Smooth muscle cell (in vitro differentiated cells): Measurements from ENCODE around the gene ABAT. TPM values are rescaled to one million over a fixed set of nuclear protein-coding genes. Genes with fewer than 3 reads are reported as not detected.

Source experiments
- DNase-seq: peaks from one replicate; lab custom pipeline; 2025; ENCODE audit not compliant: unreplicated experiment; lab: John Stamatoyannopoulos, UW
- H2AFZ ChIP-seq: fragments of 200-600 bp; sonication (generic); 2 replicates; pipeline ENCODE4 v1.6.0; 2016; ENCODE audit warnings: antibody characterized with exemption, low read depth, mild to moderate bottlenecking
- H3F3A ChIP-seq: fragments of 200-600 bp; sonication (generic); 2 replicates; pipeline ENCODE4 v1.6.0; 2017; ENCODE audit warnings: antibody characterized with exemption, low read depth
- H3K27ac ChIP-seq: fragments of 200-600 bp; sonication (generic); 2 replicates; pipeline ENCODE4 v1.5.1; 2016; ENCODE audit warnings: low read depth, mild to moderate bottlenecking
- H3K27me3 ChIP-seq: fragments of 200-600 bp; sonication (generic); 2 replicates; pipeline ENCODE4 v1.6.1; 2016; ENCODE audit warnings: low read depth, mild to moderate bottlenecking
- H3K36me3 ChIP-seq: fragments of 200-600 bp; sonication (generic); 2 replicates; pipeline ENCODE4 v1.5.1; 2016; ENCODE audit warnings: low read depth
- H3K4me1 ChIP-seq: fragments of 200-600 bp; sonication (generic); 2 replicates; pipeline ENCODE4 v1.5.1; 2016; ENCODE audit warnings: low read depth
- H3K4me2 ChIP-seq: fragments of 200-600 bp; sonication (generic); 2 replicates; pipeline ENCODE4 v1.6.0; 2016; ENCODE audit warnings: mild to moderate bottlenecking
- H3K4me3 ChIP-seq: fragments of 200-600 bp; sonication (generic); 2 replicates; pipeline ENCODE4 v1.5.1; 2016; ENCODE audit warnings: mild to moderate bottlenecking
- H3K79me2 ChIP-seq: fragments of 200-600 bp; sonication (generic); 2 replicates; pipeline ENCODE4 v1.6.0; 2016; ENCODE audit warnings: low read depth, mild to moderate bottlenecking
- H3K9ac ChIP-seq: fragments of 200-600 bp; sonication (generic); 2 replicates; pipeline ENCODE4 v1.6.0; 2016; ENCODE audit warnings: low read depth
- H3K9me3 ChIP-seq: fragments of 200-600 bp; sonication (generic); replicated peaks from 2 replicates; pipeline ENCODE4 v1.5.1; 2016; ENCODE audit warnings: low read depth
- H4K20me1 ChIP-seq: fragments of 200-600 bp; sonication (generic); 2 replicates; pipeline ENCODE4 v1.6.0; 2016; ENCODE audit warnings: low read depth
- WGBS: methylation state at CpG from one replicate; pipeline ENCODE4 v1.1.7; 2016; ENCODE audit warnings: low lambda C conversion rate; 5-methylcytosine and 5-hydroxymethylcytosine counted together
- polyA plus RNA-seq: library from polyadenylated mRNA; unstranded; fragments of >200 nt; fragmentation: Nextera tagmentation; extraction: Ambion mirVana; gene quantifications from 2 replicates; pipeline ENCODE4 v1.2.1, GENCODE V29; 2016
- total RNA-seq: library from RNA; depleted of rRNA; stranded (reverse); fragments of >200 nt; gene quantifications from 2 replicates; pipeline ENCODE4 v1.2.3, GENCODE V29; 2014
- TF ChIP-seq, protein P1 (sequence below): fragments of 200-600 bp; sonication (generic); IDR thresholded peaks from 2 replicates; pipeline ENCODE4 v1.5.1; 2017; ENCODE audit warnings: borderline replicate concordance, mild to moderate bottlenecking, antibody characterized with exemption; ENCODE audit not compliant: insufficient read depth, poor library complexity, severe bottlenecking

Gene ABAT
- total and polyA plus RNA-seq, 2 experiments from 2014 or later: 9.2 to 11.3 TPM

DNA sequence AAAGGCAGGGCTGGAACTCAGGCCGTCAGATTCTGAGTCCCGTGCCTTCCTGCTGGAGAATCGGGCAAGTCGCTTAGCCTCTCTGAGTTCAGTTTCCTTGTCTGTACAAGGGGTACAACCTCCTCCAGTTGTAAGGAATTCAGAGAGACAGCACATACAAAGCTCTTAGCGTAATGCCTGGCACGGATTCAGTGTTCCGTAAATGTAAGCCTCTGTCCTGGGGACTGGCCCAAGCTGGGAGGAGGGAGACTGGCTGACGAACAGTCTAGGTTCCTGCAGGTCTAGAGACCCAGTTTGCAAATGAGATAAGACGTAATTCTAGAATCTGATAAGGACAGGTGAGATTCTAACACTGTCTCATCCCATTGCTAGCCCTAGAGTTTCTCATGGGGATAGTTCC, 43.0 kb upstream of the ABAT start:
- Histone ChIP-seq H3K4me2 (no peak overlapping the region), H3K27ac (no peak overlapping the region), H4K20me1 (peaks cover 61% of the 10 kb centered on the region), H3K4me3 (no peak overlapping the region), H3K9ac (no peak overlapping the region), H3K9me3 (no peaks in the 10 kb centered on the region), H3K79me2 (peaks cover 12% of the 10 kb centered on the region), H3F3A (no peaks in the 10 kb centered on the region), H3K4me1 (no peaks in the 10 kb centered on the region), H3K27me3 (no peaks in the 10 kb centered on the region), H3K36me3 (peaks cover 7% of the 10 kb centered on the region), H2AFZ (no peak overlapping the region)
- TF ChIP-seq, protein P1, sequence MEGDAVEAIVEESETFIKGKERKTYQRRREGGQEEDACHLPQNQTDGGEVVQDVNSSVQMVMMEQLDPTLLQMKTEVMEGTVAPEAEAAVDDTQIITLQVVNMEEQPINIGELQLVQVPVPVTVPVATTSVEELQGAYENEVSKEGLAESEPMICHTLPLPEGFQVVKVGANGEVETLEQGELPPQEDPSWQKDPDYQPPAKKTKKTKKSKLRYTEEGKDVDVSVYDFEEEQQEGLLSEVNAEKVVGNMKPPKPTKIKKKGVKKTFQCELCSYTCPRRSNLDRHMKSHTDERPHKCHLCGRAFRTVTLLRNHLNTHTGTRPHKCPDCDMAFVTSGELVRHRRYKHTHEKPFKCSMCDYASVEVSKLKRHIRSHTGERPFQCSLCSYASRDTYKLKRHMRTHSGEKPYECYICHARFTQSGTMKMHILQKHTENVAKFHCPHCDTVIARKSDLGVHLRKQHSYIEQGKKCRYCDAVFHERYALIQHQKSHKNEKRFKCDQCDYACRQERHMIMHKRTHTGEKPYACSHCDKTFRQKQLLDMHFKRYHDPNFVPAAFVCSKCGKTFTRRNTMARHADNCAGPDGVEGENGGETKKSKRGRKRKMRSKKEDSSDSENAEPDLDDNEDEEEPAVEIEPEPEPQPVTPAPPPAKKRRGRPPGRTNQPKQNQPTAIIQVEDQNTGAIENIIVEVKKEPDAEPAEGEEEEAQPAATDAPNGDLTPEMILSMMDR: no peak
- WGBS: 96% methylated on average over 9 of the region's 9 CpGs
- DNase-seq: no peak

- no peak overlapping the region for H2AFZ ChIP-seq
- peaks cover 11% of the 10 kb centered on the region for H3K36me3 ChIP-seq
- no peak for DNase-seq
- TF ChIP-seq, protein P1: no peak
- H3K4me3 ChIP-seq: no peak overlapping the region
- H3K27ac ChIP-seq: no peak overlapping the region
- H3K9ac ChIP-seq: no peak overlapping the region
- no peaks in the 10 kb centered on the region for H3K27me3 ChIP-seq
- peaks cover 11% of the 10 kb centered on the region for H3K79me2 ChIP-seq
- WGBS: 78% methylated on average over 15 of the region's 15 CpGs
- H3K4me1 ChIP-seq: no peaks in the 10 kb centered on the region
- no peak overlapping the region for H3K4me2 ChIP-seq
- H4K20me1 ChIP-seq: peaks cover 61% of the 10 kb centered on the region
- H3F3A ChIP-seq: no peaks in the 10 kb centered on the region
- no peaks in the 10 kb centered on the region for H3K9me3 ChIP-seq
Measured at GRCh38 chr16:8631818-8632465, 42.5 kb upstream of the ABAT start.

GRCh38 chr16:8632675-8633182, 41.7 kb upstream of the ABAT start:
- H3F3A ChIP-seq: no peaks in the 10 kb centered on the region
- no peaks in the 10 kb centered on the region for H3K4me1 ChIP-seq
- TF ChIP-seq, protein P1: no peak
- no peaks in the 10 kb centered on the region for H3K27me3 ChIP-seq
- peaks cover 61% of the 10 kb centered on the region for H4K20me1 ChIP-seq
- no peak overlapping the region for H3K27ac ChIP-seq
- H3K36me3 ChIP-seq: peaks cover 8% of the 10 kb centered on the region
- 95% methylated on average over 5 of the region's 5 CpGs for WGBS
- no peak for DNase-seq
- H3K4me3 ChIP-seq: no peak overlapping the region
- H3K9ac ChIP-seq: no peak overlapping the region
- no peak overlapping the region for H3K4me2 ChIP-seq
- peaks cover 4% of the 10 kb centered on the region for H3K79me2 ChIP-seq
- no peaks in the 10 kb centered on the region for H3K9me3 ChIP-seq
- no peak overlapping the region for H2AFZ ChIP-seq
